H9 (cell line): Measurements from ENCODE around the gene MEGF8. TPM values are rescaled to one million over a fixed set of nuclear protein-coding genes. Genes with fewer than 3 reads are reported as not detected.

Experiments
- DNase-seq: peaks from one replicate; pipeline ENCODE4 v3.0.0-alpha.2; 2017
- H2AFZ ChIP-seq: one replicate; pipeline ENCODE4 v1.6.1; 2013; ENCODE audit warnings: mild to moderate bottlenecking, low read length, control low read depth, moderate library complexity
- H2AK5ac ChIP-seq: 2 replicates; pipeline ENCODE4 v1.6.1; 2013; ENCODE audit warnings: low read length, control low read depth, mixed read lengths; ENCODE audit not compliant: insufficient read length
- H2BK120ac ChIP-seq: one replicate; pipeline ENCODE4 v1.6.1; 2013; ENCODE audit warnings: low read depth, mild to moderate bottlenecking, low read length, control low read depth, inconsistent platforms; ENCODE audit not compliant: poor library complexity, severe bottlenecking
- H2BK12ac ChIP-seq: 2 replicates; pipeline ENCODE4 v1.6.1; 2013; ENCODE audit warnings: low read length, control low read depth, mixed read lengths, low read depth; ENCODE audit not compliant: insufficient read length
- H2BK15ac ChIP-seq: 2 replicates; pipeline ENCODE4 v1.6.1; 2013; ENCODE audit warnings: low read depth, low read length, control low read depth
- H2BK20ac ChIP-seq: one replicate; pipeline ENCODE4 v1.6.1; 2013; ENCODE audit warnings: low read depth, mild to moderate bottlenecking, low read length, control low read depth, inconsistent platforms; ENCODE audit not compliant: poor library complexity, severe bottlenecking
- H2BK5ac ChIP-seq: 2 replicates; pipeline ENCODE4 v1.6.1; 2013; ENCODE audit warnings: low read length, control low read depth, mixed read lengths; ENCODE audit not compliant: insufficient read length
- H3K14ac ChIP-seq: 2 replicates; pipeline ENCODE4 v1.6.1; 2013; ENCODE audit warnings: low read length, control low read depth; ENCODE audit not compliant: insufficient read depth
- H3K18ac ChIP-seq: 2 replicates; pipeline ENCODE4 v1.6.1; 2013; ENCODE audit warnings: low read depth, mild to moderate bottlenecking, mixed read lengths, low read length, control low read depth; ENCODE audit not compliant: insufficient read length
- H3K23ac ChIP-seq: 2 replicates; pipeline ENCODE4 v1.6.1; 2013; ENCODE audit warnings: low read length, control low read depth, mixed read lengths, low read depth; ENCODE audit not compliant: insufficient read length
- H3K23me2 ChIP-seq: 2 replicates; pipeline ENCODE4 v1.6.1; 2013; ENCODE audit warnings: low read depth, mild to moderate bottlenecking, mixed read lengths, low read length, control low read depth; ENCODE audit not compliant: insufficient read length, poor library complexity, severe bottlenecking
- H3K27ac ChIP-seq: 2 replicates; pipeline ENCODE4 v1.5.1; 2013; ENCODE audit warnings: low read length, control low read depth, mixed read lengths, low read depth; ENCODE audit not compliant: insufficient read length
- H3K27me3 ChIP-seq: 2 replicates; pipeline ENCODE4 v1.6.1; 2013; ENCODE audit warnings: low read length, control low read depth, inconsistent platforms; ENCODE audit not compliant: insufficient read depth
- H3K4ac ChIP-seq: 2 replicates; pipeline ENCODE4 v1.6.1; 2013; ENCODE audit warnings: low read depth, mild to moderate bottlenecking, control low read depth, inconsistent platforms, low read length, moderate library complexity
- H3K4me1 ChIP-seq: 2 replicates; pipeline ENCODE4 v1.6.1; 2013; ENCODE audit warnings: low read length, control low read depth, inconsistent platforms; ENCODE audit not compliant: insufficient read depth
- H3K4me2 ChIP-seq: 2 replicates; pipeline ENCODE4 v1.6.1; 2013; ENCODE audit warnings: low read length, control low read depth, mixed read lengths; ENCODE audit not compliant: insufficient read length, insufficient read depth
- H3K56ac ChIP-seq: 2 replicates; pipeline ENCODE4 v1.6.1; 2013; ENCODE audit warnings: low read depth, mild to moderate bottlenecking, mixed read lengths, low read length, control low read depth; ENCODE audit not compliant: insufficient read length
- H3K79me1 ChIP-seq: 2 replicates; pipeline ENCODE4 v1.6.1; 2013; ENCODE audit warnings: low read depth, mild to moderate bottlenecking, moderate library complexity, low read length, control low read depth, inconsistent platforms; ENCODE audit not compliant: insufficient read depth, poor library complexity, severe bottlenecking
- H3K79me2 ChIP-seq: 2 replicates; pipeline ENCODE4 v1.6.1; 2013; ENCODE audit warnings: low read length, control low read depth, inconsistent platforms; ENCODE audit not compliant: insufficient read depth
- H3K9ac ChIP-seq: 2 replicates; pipeline ENCODE4 v1.6.1; 2013; ENCODE audit warnings: low read length, control low read depth, mixed read lengths; ENCODE audit not compliant: insufficient read length; ENCODE audit errors: extremely low read depth
- H3K9me3 ChIP-seq: one replicate; pipeline ENCODE4 v1.6.1; 2013; ENCODE audit warnings: low read depth, low read length, inconsistent platforms; ENCODE audit not compliant: control insufficient read depth
- H3T11ph ChIP-seq: one replicate; pipeline ENCODE4 v1.6.1; 2013; ENCODE audit warnings: mild to moderate bottlenecking, low read length, control low read depth, inconsistent platforms
- H4K20me1 ChIP-seq: one replicate; pipeline ENCODE4 v1.6.1; 2013; ENCODE audit not compliant: control insufficient read depth, insufficient read length, insufficient read depth
- H4K5ac ChIP-seq: 2 replicates; pipeline ENCODE4 v1.6.1; 2013; ENCODE audit warnings: low read depth, mild to moderate bottlenecking, mixed read lengths, low read length, control low read depth; ENCODE audit not compliant: insufficient read length
- H4K8ac ChIP-seq: replicated peaks from 2 replicates; pipeline ENCODE4 v1.6.1; 2013; ENCODE audit warnings: low read length, control low read depth, mixed read lengths, low read depth; ENCODE audit not compliant: insufficient read length
- H4K91ac ChIP-seq: 2 replicates; pipeline ENCODE4 v1.6.1; 2013; ENCODE audit warnings: low read depth, mild to moderate bottlenecking, moderate library complexity, mixed read lengths, low read length, control low read depth; ENCODE audit not compliant: insufficient read length
- H3K27ac Mint-ChIP-seq, 3 experiments: 2 replicates in 2 of 3; 3 replicates in 1 of 3; pipeline ENCODE4 v1.8.0; 2020 to 2021; ENCODE audit warnings: mixed read lengths in 3 of 3, mild to moderate bottlenecking in 1 of 3, moderate library complexity in 1 of 3
- H3K27me3 Mint-ChIP-seq: 2 replicates; pipeline ENCODE4 v1.8.0; 2021; ENCODE audit warnings: low read depth, mild to moderate bottlenecking, moderate library complexity, mixed read lengths
- H3K36me3 Mint-ChIP-seq, 3 experiments: 2 replicates in 2 of 3; 3 replicates in 1 of 3; pipeline ENCODE4 v1.8.0; 2020 to 2021; ENCODE audit warnings: low read depth in 3 of 3, mixed read lengths in 3 of 3; ENCODE audit not compliant: insufficient read depth in 1 of 3
- H3K4me1 Mint-ChIP-seq, 2 experiments: 2 replicates each; pipeline ENCODE4 v1.8.0; 2020; ENCODE audit warnings: mixed read lengths in 2 of 2
- H3K4me3 Mint-ChIP-seq, 2 experiments: 2 replicates in 1 of 2; 3 replicates in 1 of 2; pipeline ENCODE4 v1.8.0; 2020 to 2021; ENCODE audit warnings: mild to moderate bottlenecking in 2 of 2, mixed read lengths in 2 of 2, moderate library complexity in 1 of 2
- H3K9me3 Mint-ChIP-seq, 2 experiments: 2 replicates in 1 of 2; 3 replicates in 1 of 2; pipeline ENCODE4 v1.8.0; 2020; ENCODE audit warnings: mild to moderate bottlenecking in 2 of 2, mixed read lengths in 2 of 2, moderate library complexity in 1 of 2
- WGBS: extraction: QIAGEN DNeasy Blood & Tissue Kit; methylation state at CpG from one replicate; pipeline ENCODE4 v1.1.7; 2013; ENCODE audit warnings: missing lambda C conversion rate, low lambda C conversion rate, mixed read lengths; ENCODE audit not compliant: insufficient read length; ENCODE audit errors: extremely low coverage; 5-methylcytosine and 5-hydroxymethylcytosine counted together
- total RNA-seq: library from RNA; stranded (reverse); gene quantifications from 2 replicates; pipeline ENCODE4 v1.2.1, GENCODE V29; 2021
- TF ChIP-seq, protein P1 (sequence below): fragments of 200-600 bp; sonication (generic); conservative IDR thresholded peaks from 3 replicates; pipeline ENCODE4 v1.8.0; 2021; ENCODE audit warnings: antibody characterized with exemption, mild to moderate bottlenecking

The MEGF8 gene
- total RNA-seq, 1 experiment from 2014 or later: 28.4 TPM

DNA sequence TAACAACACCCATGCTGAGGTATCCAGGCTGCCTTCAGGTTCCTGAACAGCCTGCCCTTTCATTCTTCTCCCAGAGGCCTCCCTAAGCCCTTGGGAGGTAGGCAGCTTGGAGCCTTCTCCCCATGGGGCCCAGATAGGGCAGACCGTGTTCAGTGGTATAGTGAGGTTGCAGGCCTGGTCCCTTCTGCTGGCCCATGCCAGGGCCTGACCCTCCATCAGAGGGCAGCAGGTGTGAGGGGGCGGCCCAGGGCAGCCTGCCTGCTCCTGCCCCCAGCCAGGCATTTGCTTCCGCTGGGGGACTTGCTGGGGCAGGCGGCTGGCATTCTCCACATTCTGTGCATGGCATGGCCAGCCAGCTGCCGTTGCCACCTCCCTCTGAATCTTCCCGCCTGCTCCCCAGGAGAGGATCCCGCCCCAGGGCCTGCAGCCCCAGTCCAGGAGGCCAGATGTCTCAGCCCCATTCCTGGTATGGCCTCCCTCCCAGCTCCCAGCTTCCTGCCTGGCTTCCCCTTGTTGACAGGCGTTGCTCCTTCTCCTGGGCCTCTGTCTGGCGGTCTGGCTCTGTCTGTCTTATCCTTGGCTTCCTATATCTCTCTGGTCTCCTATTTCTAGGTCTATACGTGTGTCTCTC lies 47.5 kb upstream of the MEGF8 start:
- WGBS: no CpG with 5 or more reads among the region's 10 CpGs
- Histone ChIP-seq H2BK120ac (no peak overlapping the region), H2BK20ac (no peak overlapping the region), H3K79me2 (no peaks in the 10 kb centered on the region), H3K27ac (no peak overlapping the region), H4K20me1 (no peaks in the 10 kb centered on the region), H2AFZ (no peak overlapping the region), H3K14ac (no peak overlapping the region), H4K8ac (no peak overlapping the region), H3K18ac (no peak overlapping the region), H3K4me2 (no peak overlapping the region), H3K79me1 (no peaks in the 10 kb centered on the region), H2BK15ac (no peak overlapping the region), H3K9me3 (no peaks in the 10 kb centered on the region), H2BK12ac (no peak overlapping the region), H3K9ac (no peak overlapping the region), H2BK5ac (no peak overlapping the region), H4K91ac (no peak overlapping the region), H3K56ac (no peak overlapping the region), H3K23ac (no peak overlapping the region), H3K27me3 (no peaks in the 10 kb centered on the region), H2AK5ac (no peak overlapping the region), H3K4ac (no peak overlapping the region), H4K5ac (no peak overlapping the region), H3K23me2 (peaks cover 8% of the 10 kb centered on the region), H3K4me1 (peaks cover 5% of the 10 kb centered on the region; the same call in 1 of the 2 replicates), H3T11ph (no peak overlapping the region)
- TF ChIP-seq, protein P1, sequence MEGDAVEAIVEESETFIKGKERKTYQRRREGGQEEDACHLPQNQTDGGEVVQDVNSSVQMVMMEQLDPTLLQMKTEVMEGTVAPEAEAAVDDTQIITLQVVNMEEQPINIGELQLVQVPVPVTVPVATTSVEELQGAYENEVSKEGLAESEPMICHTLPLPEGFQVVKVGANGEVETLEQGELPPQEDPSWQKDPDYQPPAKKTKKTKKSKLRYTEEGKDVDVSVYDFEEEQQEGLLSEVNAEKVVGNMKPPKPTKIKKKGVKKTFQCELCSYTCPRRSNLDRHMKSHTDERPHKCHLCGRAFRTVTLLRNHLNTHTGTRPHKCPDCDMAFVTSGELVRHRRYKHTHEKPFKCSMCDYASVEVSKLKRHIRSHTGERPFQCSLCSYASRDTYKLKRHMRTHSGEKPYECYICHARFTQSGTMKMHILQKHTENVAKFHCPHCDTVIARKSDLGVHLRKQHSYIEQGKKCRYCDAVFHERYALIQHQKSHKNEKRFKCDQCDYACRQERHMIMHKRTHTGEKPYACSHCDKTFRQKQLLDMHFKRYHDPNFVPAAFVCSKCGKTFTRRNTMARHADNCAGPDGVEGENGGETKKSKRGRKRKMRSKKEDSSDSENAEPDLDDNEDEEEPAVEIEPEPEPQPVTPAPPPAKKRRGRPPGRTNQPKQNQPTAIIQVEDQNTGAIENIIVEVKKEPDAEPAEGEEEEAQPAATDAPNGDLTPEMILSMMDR: no peak
- Mint-ChIP-seq H3K27me3 (no peaks in the 10 kb centered on the region), H3K9me3 (no peaks in the 10 kb centered on the region; a peak in 2 of 5 replicates), H3K4me1 (peaks cover 27 to 31% of the 10 kb centered on the region in 2 experiments), H3K36me3 (peaks cover 4 to 23% (median 16%) of the 10 kb centered on the region in 3 experiments; a peak in 6 of 7 replicates), H3K27ac (peak overlapping the region in 1 of 3 experiments; percentile 57; a peak in 1 of 7 replicates), H3K4me3 (no peak overlapping the region)
- DNase-seq: peak; percentile 36
